GM19240 (cell line): Measurements from ENCODE around the gene CFAP74.

Experiments
- DNase-seq: peaks from one replicate; pipeline ENCODE4 v3.0.0; 2011; ENCODE audit warnings: low spot score; ENCODE audit not compliant: insufficient read length

CFAP74 gene

DNA sequence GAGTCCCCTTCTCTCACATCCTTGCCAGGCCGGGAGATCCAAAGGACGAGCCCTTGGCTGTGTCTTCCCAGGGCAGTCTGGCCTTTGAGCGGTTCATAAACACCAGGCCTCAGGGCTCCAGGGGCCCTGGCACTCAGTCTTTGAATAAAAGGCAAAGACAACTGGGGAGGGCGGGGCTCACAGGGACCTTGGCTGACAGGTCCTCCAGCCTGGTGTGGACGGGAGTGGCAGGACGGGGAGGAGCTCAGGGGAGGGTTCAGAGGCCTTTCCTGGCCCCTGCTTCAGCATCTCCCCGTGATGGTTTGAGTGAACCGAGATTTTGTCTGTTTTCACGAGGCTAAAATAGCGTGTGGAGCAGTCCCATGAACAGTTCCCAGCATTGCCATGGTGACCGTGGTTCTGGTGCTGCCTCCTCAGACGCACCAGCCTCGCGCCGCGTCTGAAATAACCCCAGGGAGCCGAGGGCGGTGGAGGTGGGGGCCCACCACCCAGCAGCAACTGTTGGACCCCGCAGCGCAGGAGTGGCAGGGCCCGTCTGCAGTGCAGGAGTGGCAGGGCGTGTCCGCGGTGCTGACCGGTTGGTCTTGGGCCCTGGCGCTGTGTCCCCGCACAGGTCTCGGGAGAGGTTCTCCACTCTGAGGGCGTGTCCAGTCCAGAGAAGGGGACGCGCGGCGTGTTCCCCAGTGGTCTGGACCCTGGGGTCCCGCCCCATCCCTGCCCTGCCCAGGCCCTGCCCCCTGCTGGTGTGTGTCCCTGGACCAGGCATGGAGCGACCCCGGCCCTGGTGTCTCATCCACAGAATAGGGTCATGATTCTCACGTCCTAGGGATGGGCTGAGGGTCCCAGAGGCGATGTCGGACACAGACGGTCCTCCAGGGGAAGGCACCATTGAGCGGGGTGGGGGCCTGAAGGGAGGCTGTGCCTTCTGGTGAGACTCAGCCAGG is 39.5 kb upstream of the CFAP74 start:
- DNase-seq, result no peak

DNA sequence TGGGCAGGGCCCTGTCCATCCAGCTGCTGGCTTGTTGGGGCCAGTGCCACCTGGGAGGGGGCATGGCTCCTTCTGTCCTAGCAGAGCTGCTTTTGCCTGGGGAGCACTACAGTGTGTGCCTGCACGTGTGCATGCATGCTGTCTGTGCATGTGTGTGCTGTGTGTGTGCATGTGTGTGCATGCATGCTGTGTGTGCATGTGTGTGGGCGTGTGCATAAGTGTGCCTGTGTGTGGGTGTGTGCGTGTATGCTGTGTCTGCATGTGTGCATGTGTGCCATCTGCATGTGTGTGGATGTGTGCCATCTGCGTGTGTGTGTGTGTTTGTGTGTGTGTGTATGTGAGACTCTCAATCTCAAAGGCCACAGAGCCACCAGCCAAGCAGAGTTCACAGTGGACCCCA is 38.3 kb upstream of the CFAP74 start:
- DNase-seq, result no peak

DNA sequence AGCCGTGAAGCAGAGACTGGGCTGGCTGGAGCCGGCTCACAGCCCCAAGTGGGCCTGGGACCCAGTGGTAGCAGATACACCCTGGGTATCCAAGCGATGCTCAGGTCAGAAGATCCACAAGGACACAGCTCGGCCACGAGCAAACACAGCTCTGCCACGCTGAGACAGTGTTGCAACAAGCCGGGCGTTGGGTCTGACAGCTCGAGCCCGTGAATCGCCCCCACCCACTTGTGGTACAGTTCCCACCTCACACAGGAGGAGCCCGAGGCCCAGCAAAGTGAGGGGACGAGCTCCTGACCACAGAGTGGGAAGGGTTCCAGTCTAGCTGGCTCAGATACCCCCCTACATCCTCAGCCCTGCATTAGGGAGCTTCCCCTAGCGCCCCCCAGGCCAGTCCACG is 37.7 kb upstream of the CFAP74 start:
- DNase-seq, result no peak

DNA sequence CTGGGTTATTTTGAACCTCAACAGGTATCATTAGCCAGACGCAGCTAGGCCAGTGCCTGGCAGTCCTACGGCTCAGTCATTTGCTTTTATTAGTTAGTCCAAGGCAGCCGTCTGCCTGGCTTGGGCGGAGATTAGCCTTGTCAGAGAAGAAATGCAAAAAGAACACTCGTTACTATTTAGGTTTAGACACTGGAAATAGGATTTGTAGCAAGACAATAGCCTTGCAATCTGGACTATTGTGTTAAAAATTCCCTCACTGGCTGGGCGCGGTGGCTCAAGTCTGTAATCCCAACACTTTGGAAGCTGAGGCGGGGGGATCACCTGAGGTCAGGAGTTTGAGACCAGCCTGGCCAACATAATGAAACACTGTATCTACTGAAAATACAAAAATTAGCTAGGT is 35.7 kb upstream of the CFAP74 start:
- DNase-seq, result no peak

DNA sequence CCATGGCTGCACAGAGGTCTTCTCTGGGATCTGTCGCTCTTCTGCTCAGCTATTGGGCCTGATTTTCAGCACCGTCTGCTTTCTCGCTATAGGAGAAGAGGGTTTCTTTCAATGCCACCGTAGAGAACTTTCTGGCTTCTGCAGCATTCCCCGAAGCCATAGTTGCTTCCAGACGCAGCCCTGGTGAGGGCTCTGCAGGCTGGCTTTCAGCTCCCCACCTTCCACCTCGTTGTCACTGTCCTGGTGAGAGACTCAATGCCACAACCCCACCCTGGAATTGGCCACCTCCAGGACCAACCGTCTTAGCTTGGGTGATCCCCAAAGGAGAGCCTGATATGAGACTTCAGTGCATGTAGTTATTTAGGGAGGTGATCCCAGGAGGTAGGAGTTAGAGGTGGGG is 34.6 kb upstream of the CFAP74 start:
- no peak for DNase-seq

DNA sequence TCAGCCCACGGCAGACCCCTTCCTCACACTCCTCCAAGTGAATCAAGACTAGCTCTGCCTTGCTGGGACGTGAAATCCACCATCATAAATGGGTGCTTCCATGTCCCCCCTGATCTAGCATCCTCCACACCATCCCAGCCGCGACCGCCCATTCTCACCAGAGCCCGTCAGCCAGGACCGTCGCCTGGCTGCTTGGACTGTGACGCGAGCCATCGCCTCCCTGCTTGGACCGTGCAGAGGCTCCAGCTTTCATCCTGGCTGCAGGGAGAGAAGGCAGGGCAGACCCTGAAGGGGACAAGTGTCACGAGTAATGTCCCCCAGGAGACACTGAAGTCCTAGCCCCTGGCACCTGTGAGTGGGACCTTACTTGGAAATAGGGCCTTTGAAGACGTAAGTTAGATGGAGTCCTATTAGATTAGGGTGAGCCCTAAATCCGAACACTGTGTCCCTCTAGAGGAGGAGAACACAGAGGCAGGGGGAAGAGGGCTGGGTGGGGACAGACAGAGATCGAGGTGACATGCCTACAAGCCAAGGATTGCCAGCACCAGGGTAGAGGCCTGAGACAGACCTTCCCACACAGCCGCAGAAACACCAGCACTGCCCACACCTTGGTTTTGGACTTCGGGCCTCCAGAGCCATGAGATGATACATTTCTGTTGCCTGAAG is 33.9 kb upstream of the CFAP74 start:
- no peak for DNase-seq

DNA sequence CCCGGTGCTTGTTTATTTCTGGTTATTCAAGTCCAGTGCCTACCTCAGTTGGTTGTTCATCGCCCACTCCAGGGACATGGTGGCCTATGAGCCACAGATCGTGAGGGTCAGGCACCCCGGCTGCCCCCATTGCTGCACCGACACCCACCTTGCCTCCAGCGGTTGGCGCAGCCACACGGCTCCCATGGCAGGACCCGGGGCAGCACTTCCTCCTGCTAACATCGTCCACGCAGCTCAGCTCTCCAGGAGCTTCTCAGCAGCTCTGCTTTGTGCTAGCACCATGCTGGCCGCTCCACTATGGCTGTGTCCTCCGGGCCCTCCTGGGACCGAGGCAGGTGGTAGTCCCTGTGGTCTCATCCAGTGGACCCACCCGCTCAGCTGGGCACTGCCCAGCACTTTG is 32.7 kb upstream of the CFAP74 start:
- DNase-seq, result no peak

DNA sequence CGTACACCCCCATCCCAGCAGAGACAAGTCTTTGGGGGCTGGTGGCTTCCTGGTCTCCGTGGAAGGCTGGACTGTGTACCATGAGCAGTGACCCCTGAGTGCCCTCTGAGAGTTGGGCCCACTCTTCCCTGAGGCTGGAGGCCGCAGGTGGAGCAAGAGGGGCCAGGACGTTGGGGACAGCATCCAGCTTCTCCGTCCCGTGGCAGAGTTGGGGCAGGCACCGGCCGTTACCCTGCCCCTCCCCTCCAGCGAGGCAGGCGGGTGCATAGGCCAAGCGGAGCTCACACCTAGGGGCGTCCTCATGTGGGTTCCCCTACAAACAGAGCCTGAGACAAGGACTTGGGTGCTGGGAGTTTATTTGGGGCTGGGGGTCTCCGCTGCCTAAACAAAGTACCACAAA is 29.6 kb upstream of the CFAP74 start:
- DNase-seq, result no peak

DNA sequence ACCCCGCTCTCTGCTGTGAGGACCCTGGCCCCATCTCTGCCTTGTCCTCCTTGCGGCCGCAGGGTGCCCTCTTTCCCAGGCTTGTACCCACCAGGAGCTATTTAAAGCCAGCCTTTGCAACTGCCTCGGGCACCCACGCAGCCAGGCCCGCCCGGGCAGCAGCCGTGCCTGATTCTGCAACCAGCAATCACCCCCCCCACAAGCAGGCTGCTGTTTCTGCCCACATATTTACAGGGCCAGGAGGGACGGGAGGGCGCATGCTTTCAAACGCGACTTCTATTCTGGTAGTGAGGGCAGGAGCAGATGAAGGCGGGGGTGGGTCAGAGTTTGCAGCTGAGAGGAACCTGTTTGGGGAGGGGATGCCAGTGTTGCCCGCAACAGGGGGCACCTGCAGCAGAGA is 29.2 kb upstream of the CFAP74 start:
- no peak for DNase-seq

DNA sequence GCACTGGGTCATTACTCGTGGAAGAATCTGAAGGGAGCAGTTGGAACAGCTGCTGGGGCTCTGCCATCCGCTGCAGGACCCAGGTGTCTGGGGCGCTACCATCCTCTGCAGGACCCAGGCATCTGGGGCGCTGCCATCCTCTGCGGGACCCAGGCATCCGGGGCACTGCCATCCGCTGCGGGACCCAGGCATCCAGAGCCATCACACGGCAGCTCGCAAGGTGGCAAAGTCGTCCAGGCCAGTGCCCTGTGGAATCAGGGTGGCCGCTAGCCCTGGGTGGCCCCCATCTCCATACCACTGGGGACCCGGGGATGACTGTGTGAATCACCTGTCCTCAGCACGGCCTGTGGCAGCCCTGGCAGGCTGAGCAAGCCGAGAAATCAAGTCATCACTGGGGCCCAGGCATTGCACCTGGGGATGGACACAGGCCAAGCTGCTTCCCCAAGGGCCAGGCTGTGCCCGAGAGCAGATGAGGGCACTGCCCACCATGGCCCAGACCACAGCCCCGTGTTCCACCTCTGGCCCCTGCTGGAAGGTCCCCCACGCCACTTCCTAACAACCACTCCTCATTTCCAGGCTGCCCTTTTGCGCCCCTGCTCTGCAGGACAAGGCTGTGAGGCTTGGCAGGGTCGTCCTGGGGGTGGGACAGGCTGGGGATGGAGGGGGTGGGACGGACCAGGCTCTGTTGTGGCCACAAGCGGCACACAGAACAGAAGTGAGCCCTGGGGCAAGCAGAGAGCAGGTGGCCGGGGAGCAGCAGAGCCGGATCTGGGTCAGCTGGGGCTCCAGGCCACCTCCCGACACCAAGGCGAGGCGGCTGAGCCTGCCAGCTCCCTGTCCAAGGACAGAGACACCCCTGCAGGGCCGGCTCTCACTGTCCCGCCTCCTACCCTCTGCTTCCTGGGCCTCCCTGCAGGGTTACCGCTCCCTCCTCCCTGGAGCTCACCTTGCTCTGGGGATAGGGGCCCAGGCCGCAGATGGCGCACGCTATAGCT is 28.3 kb upstream of the CFAP74 start:
- no peak for DNase-seq

DNA sequence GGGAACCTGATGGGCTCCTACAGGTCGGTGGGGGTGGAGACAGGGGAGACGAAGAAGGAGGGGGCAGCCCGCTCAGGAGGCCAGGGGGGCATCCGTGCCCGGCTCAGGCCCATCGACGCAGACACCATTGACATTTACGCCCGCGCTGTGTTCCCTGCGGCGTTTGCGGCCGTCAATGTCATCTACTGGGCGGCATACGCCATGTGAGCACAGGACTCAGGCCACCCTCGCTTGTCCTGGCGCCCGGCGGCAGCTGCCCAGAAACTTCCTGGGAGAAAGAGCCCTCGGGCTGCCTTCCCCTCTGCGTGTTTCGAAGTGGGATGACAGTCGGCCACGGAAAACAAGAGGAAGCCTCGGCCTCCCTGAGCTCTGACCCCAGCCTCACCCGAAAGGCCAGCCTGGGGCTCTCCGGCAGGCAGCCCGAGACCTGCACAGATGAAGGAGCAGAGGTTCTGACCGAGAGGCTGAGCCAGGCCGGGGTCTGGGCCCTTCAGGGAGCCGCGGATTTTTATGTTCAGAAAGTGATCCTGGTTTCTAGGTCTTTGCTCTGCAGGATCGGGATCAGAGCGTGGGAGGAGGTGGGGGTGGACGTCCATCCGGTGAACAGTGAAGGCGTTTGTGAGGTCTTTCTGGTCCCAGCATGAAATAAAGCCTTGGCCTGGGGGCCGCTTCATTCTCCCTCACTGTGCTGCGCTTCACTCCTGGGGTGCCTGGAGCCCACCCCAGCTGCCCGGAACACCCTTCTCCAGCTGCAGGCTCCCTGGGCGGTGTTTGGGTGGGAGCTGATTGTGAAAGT is 26.7 kb upstream of the CFAP74 start:
- no peak for DNase-seq

DNA sequence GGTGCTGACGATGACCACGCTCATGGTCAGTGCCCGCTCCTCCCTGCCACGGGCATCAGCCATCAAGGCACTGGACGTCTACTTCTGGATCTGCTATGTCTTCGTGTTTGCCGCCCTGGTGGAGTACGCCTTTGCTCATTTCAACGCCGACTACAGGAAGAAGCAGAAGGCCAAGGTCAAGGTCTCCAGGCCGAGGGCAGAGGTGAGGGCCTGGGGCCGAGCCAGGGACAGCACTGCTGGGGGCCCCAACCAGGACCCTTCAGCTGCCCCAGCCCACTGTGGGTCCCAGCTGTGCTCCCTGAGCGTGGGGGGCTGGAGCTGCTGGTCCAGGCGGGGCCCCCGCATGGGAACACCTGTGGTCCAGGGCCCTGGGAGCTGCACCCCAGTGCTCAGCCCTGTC is 26.0 kb upstream of the CFAP74 start:
- no peak for DNase-seq

DNA sequence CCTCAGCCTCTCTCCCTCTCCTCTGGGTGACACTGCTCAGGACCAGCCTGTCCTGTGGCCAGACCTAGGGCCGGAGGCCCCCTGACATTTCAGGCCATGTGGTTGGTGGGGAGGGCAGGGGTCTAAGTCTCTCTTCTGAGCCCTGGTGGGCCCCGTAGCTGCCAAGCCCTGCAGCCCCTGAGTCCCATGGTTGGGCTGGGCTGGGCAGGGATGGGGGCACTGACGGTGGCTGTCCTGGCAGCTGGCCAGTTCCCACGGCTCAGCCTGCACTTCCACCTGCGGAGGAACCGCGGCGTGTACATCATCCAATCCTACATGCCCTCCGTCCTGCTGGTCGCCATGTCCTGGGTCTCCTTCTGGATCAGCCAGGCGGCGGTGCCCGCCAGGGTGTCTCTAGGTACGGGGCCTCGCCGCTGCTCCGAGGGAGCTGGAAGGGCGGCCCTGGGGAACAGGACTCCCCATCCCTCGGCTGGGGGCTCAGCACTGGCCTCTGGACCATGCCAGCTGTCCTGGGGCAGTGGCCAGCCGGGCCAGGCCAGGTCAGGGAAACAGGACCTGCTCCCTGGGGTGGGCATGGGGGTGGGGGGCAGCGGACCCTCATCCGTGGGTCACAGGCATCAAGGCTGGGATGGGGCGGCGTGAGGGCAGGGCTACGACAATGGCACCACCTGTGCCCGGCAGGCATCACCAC is 25.4 kb upstream of the CFAP74 start:
- no peak for DNase-seq

DNA sequence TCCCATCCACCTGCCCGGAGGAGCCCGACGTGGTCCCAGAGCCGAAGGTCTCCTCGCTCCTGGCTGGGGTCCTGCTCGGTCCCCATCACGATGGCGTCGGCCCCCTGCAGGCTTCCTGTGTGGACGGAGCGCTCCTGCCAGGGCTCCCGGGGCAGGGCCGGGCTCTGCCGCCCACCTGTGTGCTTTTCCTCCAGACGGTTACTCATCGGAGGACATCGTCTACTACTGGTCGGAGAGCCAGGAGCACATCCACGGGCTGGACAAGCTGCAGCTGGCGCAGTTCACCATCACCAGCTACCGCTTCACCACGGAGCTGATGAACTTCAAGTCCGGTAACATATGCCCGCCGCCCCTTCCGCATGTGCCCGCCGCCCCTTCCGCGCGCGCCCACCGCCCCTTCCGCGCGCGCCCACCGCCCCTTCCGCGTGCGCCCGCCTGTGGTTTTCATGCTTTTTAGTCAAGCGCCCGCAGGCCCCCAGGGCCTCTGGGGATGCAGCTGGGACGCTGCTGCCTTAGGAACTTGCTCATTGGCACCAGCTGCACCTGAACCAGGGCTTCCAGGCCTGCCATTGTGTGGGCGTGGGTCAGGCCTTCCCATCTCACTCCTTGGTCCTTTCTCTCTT is 24.5 kb upstream of the CFAP74 start:
- DNase-seq, result no peak

DNA sequence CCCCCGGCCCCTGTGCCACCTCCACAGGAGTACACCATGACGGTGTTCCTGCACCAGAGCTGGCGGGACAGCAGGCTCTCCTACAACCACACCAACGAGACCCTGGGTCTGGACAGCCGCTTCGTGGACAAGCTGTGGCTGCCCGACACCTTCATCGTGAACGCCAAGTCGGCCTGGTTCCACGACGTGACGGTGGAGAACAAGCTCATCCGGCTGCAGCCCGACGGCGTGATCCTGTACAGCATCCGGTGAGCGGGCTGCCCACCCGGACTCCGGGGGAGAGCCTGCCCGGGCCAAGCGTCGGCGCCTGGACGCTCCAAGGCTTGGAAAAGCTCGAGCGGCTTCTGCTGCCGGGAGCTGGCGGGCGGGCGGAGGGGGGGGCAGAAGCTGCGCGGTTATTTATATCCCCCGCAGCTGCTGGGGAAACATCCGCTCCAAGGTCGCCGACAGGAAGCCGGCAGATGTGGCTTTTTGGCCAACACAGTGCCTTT is 21.9 kb upstream of the CFAP74 start:
- no peak for DNase-seq

DNA sequence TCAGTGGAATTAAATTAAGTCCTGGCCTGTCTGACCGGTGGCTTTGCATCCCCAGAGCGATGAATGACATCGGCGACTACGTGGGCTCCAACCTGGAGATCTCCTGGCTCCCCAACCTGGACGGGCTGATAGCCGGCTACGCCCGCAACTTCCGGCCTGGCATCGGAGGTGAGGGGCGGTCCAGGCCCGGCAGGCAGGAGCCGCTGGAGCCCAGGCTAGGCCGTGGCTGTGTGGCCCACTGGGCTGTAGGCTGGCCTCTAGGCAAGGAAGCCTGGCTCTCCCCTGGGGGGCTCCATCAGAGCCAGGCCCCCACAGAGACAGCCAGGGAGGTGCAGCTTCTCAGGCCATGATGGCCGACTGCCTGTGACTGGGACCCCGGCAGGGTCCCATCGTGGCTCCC is 21.3 kb upstream of the CFAP74 start:
- DNase-seq, result no peak

DNA sequence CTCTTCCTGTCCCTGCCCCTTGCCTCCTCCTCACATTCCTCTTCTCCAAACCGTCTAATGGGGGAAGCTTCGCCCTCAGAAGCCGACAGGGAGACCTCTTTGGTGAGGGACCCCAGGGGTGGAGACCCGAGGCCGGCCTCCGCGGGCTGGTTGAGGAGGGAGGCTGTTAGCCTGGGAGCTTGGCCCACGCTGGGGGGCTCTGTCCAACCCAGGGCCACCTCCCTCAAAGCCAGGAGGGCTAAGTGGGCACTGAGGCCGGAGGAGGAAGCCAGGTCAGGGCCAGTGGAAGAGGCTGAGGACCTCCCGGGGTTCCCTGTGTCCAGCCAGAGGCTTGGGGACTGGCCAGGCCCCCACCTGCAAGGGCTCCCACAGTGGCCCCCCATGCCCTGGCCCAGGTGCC is 20.9 kb upstream of the CFAP74 start:
- no peak for DNase-seq

DNA sequence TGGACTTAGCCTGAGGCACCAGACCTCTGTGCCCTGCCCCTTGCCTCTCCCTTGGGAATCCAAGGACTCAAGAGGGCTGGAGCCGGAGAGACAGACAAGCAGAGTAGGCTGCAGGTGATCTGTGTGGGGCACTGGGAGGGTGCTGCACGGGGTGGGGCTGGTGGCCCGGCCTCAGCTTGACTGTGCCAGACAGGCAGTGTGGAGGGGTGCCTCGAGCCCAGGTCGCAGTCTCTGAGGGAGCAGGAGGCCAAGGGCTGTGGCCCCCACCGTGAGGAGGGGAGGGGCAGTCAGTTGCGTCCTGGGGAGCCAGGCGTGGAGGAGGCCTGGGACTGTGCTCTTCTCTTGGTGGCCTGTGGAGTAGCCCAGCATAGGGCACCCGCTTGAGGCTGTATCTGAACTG is 19.6 kb upstream of the CFAP74 start:
- no peak for DNase-seq

DNA sequence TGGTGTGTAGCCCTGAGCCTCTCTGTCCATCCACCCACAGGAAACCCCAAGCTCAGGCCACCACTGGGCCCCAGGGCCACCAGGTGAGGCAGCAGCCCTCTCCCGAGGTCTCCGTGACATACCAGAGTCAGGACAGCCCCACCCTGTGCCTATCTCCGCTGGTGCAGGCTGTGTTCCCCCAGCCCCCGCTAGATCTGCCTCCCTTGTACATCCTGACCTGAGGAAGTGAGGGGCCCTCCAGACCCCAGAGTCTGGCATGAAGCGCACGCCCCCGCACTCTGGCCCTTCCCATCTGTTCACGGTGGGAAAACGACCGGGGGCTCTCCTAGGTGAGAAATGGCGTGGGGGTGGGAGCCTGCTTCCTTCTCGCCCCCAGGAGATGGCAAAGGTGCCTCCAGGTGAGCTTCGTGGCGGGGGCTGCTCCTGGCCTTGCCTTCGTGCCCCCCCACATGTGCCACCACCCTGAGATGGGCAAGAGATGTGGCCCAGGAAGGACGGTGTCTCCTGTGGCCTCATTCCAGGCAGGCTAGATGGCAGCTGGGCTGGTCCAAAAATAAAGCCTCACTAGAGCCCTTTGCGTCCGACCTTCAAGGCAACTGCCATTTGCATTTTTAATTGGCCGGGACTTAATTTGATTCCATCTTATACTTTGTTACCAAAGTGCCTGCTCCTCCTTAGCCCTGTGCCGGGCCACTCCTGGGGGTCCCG is 18.6 kb upstream of the CFAP74 start:
- no peak for DNase-seq
